ENCODE measurements around the gene RGS13. TPM values are rescaled to one million over a fixed set of nuclear protein-coding genes. Genes with fewer than 3 reads are reported as not detected.

Gene RGS13
- total and polyA plus RNA-seq, 12 donors, result 0.06 to 0.51 (median 0.13) TPM; not detected in 9

GRCh38 chr1:192627901-192628300 is 8.0 kb upstream of the RGS13 start:
- TF ChIP-seq CTCF (IDR thresholded peaks at IDR 0.05), result no peak
- no peak for TF ChIP-seq POLR2A (IDR thresholded peaks at IDR 0.05)
- Histone ChIP-seq H3K4me3 (no peak overlapping the region), H3K36me3 (replicated peaks in 1 of 2) (no peaks in the 10 kb centered on the region), H3K4me1 (replicated peaks in 1 of 2) (peaks cover 4 to 20% of the 10 kb centered on the region in 2 donors), H3K27ac (no peak overlapping the region), H3K9me3 (replicated peaks in 1 of 3) (no peaks in the 10 kb centered on the region), H3K27me3 (no peaks in the 10 kb centered on the region)
- DNase-seq, result no peak
- 88 to 92% (median 89%) methylated on average over 5 of the region's 5 CpGs for WGBS, 4 donors
- intact Hi-C loops (cut with DNase I), result no loop called here

GRCh38 chr1:192628396-192629057 is 7.4 kb upstream of the RGS13 start:
- Histone ChIP-seq H3K27me3 (no peaks in the 10 kb centered on the region), H3K4me3 (no peak overlapping the region), H3K9me3 (replicated peaks in 1 of 3) (no peaks in the 10 kb centered on the region), H3K27ac (no peak overlapping the region), H3K36me3 (replicated peaks in 1 of 2) (no peaks in the 10 kb centered on the region), H3K4me1 (replicated peaks in 1 of 2) (peaks cover 4 to 20% of the 10 kb centered on the region in 2 donors)
- intact Hi-C loops (cut with DNase I), result no loop called here
- WGBS, 4 donors, result 63 to 91% (median 80%) methylated on average over 1 of the region's 1 CpG
- no peak for DNase-seq
- no peak for TF ChIP-seq POLR2A (IDR thresholded peaks at IDR 0.05)
- TF ChIP-seq CTCF (IDR thresholded peaks at IDR 0.05), result no peak

- Histone ChIP-seq H3K4me1 (replicated peaks in 1 of 2) (peaks cover 4 to 20% of the 10 kb centered on the region in 2 donors), H3K9me3 (replicated peaks in 1 of 3) (no peaks in the 10 kb centered on the region), H3K27me3 (no peaks in the 10 kb centered on the region), H3K36me3 (replicated peaks in 1 of 2) (no peaks in the 10 kb centered on the region), H3K27ac (no peak overlapping the region), H3K4me3 (no peak overlapping the region)
- TF ChIP-seq CTCF (IDR thresholded peaks at IDR 0.05) (no peak), POLR2A (IDR thresholded peaks at IDR 0.05) (no peak)
- intact Hi-C loops (cut with DNase I), result no loop called here
- WGBS, 4 donors, result 57 to 69% (median 66%) methylated on average over 3 of the region's 3 CpGs
- no peak for DNase-seq
Observed at GRCh38 chr1:192629612-192630011, 6.3 kb upstream of the RGS13 start.

- H3K36me3 ChIP-seq (replicated peaks in 1 of 2), result no peaks in the 10 kb centered on the region
- TF ChIP-seq CTCF (IDR thresholded peaks at IDR 0.05), result no peak
- TF ChIP-seq POLR2A (IDR thresholded peaks at IDR 0.05), result no peak
- H3K9me3 ChIP-seq (replicated peaks in 1 of 3), result no peaks in the 10 kb centered on the region
- 78 to 84% (median 82%) methylated on average over 6 of the region's 6 CpGs for WGBS, 4 donors
- DNase-seq, result no peak
- no peak overlapping the region for H3K4me3 ChIP-seq
- H3K27me3 ChIP-seq, result no peaks in the 10 kb centered on the region
- intact Hi-C loops (cut with DNase I), result no loop called here
- H3K4me1 ChIP-seq (replicated peaks in 1 of 2), result peaks cover 4 to 20% of the 10 kb centered on the region in 2 donors
- H3K27ac ChIP-seq, result no peak overlapping the region
Observed at GRCh38 chr1:192630521-192631287, 5.2 kb upstream of the RGS13 start.

All from adrenal gland (tissue), 12 donors.